ENCODE measurements around the gene PDGFD. TPM values are rescaled to one million over a fixed set of nuclear protein-coding genes. Genes with fewer than 3 reads are reported as not detected.

PDGFD gene
- total RNA-seq, 1 donor, result 8.3 TPM

DNA sequence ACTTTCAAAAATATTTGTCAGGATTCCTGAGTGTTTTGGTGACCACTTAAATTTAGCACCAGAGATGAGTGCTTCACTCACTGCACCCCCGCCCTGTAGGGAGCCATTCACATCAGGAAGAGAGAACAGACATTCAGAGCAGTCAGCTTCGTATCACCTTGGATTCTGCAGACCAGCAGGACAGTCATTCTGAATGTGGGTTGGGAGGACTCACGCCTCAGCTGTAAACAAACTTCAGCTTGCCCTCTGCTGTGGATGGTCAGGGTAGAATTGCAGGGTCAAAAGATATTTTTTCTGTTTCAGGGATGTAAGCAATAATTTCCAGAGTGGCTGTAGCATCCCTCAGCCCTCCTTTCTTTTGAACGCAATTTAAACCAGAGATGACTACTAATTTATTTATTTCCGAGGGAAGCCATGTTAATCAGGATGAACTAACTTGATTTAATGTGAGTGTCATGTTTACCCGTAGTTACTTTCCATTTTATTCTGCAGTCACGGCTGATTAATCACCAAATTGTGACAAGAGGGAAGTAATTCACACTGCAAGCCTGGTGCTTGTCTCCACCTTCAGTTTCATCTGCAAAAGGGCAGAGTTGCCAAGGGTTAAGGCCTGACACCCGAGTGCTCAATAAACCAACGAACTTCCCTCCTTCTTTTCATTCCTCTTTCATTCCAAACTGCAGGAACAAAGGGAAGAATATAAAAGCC is 301.7 kb downstream of the PDGFD start:
- DNase-seq (ENCODE audit: low read depth in 2 of 3, low spot score in 2 of 3), result peak in 1 of 3 donors; percentile 57

Other genes with a start within 250 kb of the PDGFD start
- gene DDI1, start 127.5 kb downstream of the PDGFD start, total RNA-seq, result not detected